Measurements from ENCODE around the gene TEX13D.

GRCh38 chrX:124325732-124326131, 6.7 kb upstream of the TEX13D start:
- TF ChIP-seq CTCF (IDR thresholded peaks at IDR 0.05): no peak
- TF ChIP-seq POLR2A (IDR thresholded peaks at IDR 0.05): no peak

All from thyroid gland (tissue), 4 donors.